Thoracic aorta (tissue), 2 donors: ENCODE data around the gene DLG1. TPM values are rescaled to one million over a fixed set of nuclear protein-coding genes. Genes with fewer than 3 reads are reported as not detected.

Source experiments
- ATAC-seq: fragments of 150-250 bp; one replicate; pipeline ENCODE4 v1.8.0; 2017; ENCODE audit warnings: low read depth; ENCODE audit not compliant: insufficient number of reproducible peaks, low FRiP score
- DNase-seq: peaks from one replicate; pipeline ENCODE4 v3.0.0-alpha.2; 2020; ENCODE audit warnings: low spot score
- H3K27ac ChIP-seq, 2 donors: fragments of 200-600 bp; sonication (generic); 1 replicate in 1 of 2; 2 replicates in 1 of 2; pipeline ENCODE4 v1.5.1; 2016; ENCODE audit warnings: mild to moderate bottlenecking in 2 of 2, moderate library complexity in 2 of 2
- H3K27me3 ChIP-seq: fragments of 200-600 bp; sonication (generic); replicated peaks from 2 replicates; pipeline ENCODE4 v1.6.0; 2016; ENCODE audit warnings: mild to moderate bottlenecking; ENCODE audit not compliant: insufficient read depth
- H3K36me3 ChIP-seq: fragments of 200-600 bp; sonication (generic); one replicate; pipeline ENCODE4 v1.5.1; 2016
- H3K4me1 ChIP-seq, 2 donors: fragments of 200-600 bp; sonication (generic); 1 replicate in 1 of 2; 2 replicates in 1 of 2; pipeline versions ENCODE4 v1.5.1 to v1.6.0; 2016; ENCODE audit warnings: low read depth in 2 of 2, mild to moderate bottlenecking in 1 of 2; ENCODE audit not compliant: control insufficient read depth in 1 of 2
- H3K4me3 ChIP-seq: fragments of 200-600 bp; sonication (generic); 2 replicates; pipeline ENCODE4 v1.5.1; 2016; ENCODE audit warnings: mild to moderate bottlenecking
- H3K9me3 ChIP-seq: fragments of 200-600 bp; sonication (generic); 2 replicates; pipeline ENCODE4 v1.5.1; 2016
- CTCF ChIP-seq: fragments of 200-600 bp; sonication (generic); IDR thresholded peaks from one replicate; pipeline ENCODE4 v1.5.1; 2019; ENCODE audit warnings: antibody characterized with exemption
- total RNA-seq, 2 donors: library from RNA; depleted of rRNA; stranded (reverse); fragments of >200 nt; gene quantifications; one replicate each; pipeline versions ENCODE4 v1.1.0 to v1.2.3, GENCODE V29; 2016

Gene DLG1
- total RNA-seq, 2 donors from 2014 or later = 46.4 to 67.8 TPM

DNA sequence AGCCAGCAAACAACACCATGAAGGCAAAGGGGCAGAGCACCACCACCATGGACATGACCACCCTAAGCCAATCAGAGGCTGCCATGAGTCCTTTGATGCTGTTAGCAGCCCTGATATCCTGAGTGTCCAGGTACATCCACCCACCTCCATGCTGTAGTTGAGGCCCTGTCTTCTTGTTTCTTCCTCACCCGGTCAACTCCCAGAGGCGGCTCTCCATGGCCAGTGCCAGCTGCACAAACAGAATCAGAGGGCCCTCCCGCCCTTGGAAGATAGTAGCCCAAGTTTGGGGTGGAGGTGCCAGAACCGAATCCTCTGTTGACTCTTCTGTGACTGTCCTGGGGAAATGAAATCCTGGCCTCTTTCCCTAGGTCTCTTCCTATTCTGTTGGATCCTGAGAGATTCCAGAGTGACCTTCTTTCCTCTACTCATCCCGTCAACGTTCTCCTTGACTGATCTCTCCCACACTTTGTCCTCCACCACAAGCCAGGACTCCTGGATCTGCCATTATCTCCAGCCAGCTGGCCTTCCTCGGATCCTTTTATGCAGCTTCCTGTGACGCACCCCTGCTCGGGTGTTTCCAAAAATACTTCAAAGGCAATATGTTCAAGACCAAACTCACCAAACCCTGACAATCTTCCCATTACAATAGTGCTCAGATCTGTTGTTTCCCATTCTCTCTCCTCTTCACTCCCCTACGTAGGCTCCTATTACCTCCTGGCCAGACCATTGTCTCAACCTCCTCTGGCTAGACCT lies 45.4 kb upstream of the DLG1 start:
- no peak for TF ChIP-seq CTCF
- no peaks in the 10 kb centered on the region for H3K4me1 ChIP-seq
- H3K9me3 ChIP-seq = no peaks in the 10 kb centered on the region
- H3K4me3 ChIP-seq = no peak overlapping the region
- no peaks in the 10 kb centered on the region for H3K36me3 ChIP-seq
- H3K27ac ChIP-seq = no peak overlapping the region
- ATAC-seq = no peak
- no peak for DNase-seq
- no peaks in the 10 kb centered on the region for H3K27me3 ChIP-seq

GRCh38 chr3:197343111-197343510 lies 44.7 kb upstream of the DLG1 start:
- H3K36me3 ChIP-seq = no peaks in the 10 kb centered on the region
- ATAC-seq (no peak), DNase-seq (no peak)
- no peaks in the 10 kb centered on the region for H3K27me3 ChIP-seq
- H3K4me3 ChIP-seq = no peak overlapping the region
- no peak for TF ChIP-seq CTCF
- H3K27ac ChIP-seq = no peak overlapping the region
- H3K9me3 ChIP-seq = no peaks in the 10 kb centered on the region
- H3K4me1 ChIP-seq = no peaks in the 10 kb centered on the region

DNA sequence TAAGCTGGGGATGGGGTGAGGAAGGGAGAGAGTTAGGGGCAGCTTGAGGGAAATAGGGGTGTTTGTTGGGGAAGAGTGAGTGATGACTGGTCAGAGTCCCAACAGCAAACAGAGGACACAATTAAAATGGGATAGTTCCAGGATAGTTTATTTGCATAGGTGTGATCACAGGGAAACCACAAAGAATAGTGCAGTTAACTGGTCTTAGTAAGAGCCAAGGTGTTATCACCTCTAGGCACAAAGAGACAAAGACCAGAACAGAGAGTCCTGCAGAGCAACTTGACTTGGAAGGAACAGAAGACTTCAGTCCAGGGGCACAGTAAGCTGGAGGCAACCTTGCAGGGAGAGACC lies 42.1 kb upstream of the DLG1 start:
- no peaks in the 10 kb centered on the region for H3K27me3 ChIP-seq
- no peak for DNase-seq
- no peak for TF ChIP-seq CTCF
- no peak for ATAC-seq
- H3K9me3 ChIP-seq = no peaks in the 10 kb centered on the region
- H3K4me3 ChIP-seq = no peak overlapping the region
- no peaks in the 10 kb centered on the region for H3K36me3 ChIP-seq
- H3K27ac ChIP-seq = no peak overlapping the region
- H3K4me1 ChIP-seq = no peaks in the 10 kb centered on the region

DNA sequence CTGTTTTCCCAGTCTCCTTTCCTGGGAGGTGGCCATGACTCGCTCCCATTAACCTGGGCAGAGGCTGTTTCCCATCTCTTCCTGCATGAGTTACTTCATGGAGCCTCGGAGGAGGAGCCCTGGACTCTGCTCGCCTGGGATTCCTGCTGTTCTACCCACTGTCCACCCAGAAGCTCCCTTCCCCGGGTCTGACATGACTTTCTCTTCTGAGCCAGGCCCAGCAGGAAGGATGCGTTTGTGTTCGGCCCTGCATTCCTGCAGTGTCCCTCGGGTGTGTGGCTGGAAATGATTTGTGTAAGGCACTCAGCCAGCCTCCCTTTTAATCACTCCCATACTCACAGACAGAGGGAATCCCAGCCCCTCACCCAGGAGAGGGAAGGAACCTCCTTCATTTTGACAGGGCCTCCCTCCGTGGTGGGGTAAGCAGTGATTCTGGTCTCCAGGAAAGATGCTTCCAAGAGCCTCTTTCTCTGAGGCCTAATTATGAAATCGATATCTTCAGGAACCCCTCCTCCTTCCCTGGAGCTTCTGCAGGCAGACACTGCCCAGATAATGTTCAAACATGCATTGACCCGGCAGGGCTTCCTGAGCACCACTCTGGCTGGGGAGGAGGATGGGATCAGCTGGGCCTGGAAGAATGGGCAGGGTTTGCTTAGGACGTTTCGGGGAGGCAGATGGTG lies 41.6 kb upstream of the DLG1 start:
- Histone ChIP-seq H3K27ac (no peak overlapping the region), H3K4me1 (no peaks in the 10 kb centered on the region)
- DNase-seq = no peak

More for the DNA sequence above, 41.6 kb upstream of the DLG1 start:
- ATAC-seq = no peak
- no peaks in the 10 kb centered on the region for H3K27me3 ChIP-seq
- TF ChIP-seq CTCF = no peak
- H3K9me3 ChIP-seq = no peaks in the 10 kb centered on the region
- H3K36me3 ChIP-seq = no peaks in the 10 kb centered on the region
- H3K4me3 ChIP-seq = no peak overlapping the region
